KMS-11 (cell line): Measurements from ENCODE around the gene PDE6A.
"Not testable (repeated sequence)": the region's sequence is repeated elsewhere in the genome, so short reads cannot be mapped to it uniquely, and the experiment has no call there.

Source experiments
- H2AFZ ChIP-seq: fragments of 200-600 bp; sonication (generic); 2 replicates; pipeline ENCODE4 v1.6.1; 2016; ENCODE audit warnings: antibody characterized with exemption, mixed run types, low read depth
- H3K27ac ChIP-seq: fragments of 200-600 bp; sonication (generic); 2 replicates; pipeline ENCODE4 v1.6.1; 2016; ENCODE audit warnings: mild to moderate bottlenecking, mixed run types
- H3K27me3 ChIP-seq: fragments of 200-600 bp; sonication (generic); 2 replicates; pipeline ENCODE4 v1.6.1; 2017; ENCODE audit warnings: mild to moderate bottlenecking, low read depth, mixed run types, moderate library complexity; ENCODE audit not compliant: insufficient read depth
- H3K36me3 ChIP-seq: fragments of 200-600 bp; sonication (generic); 2 replicates; pipeline ENCODE4 v1.6.1; 2017; ENCODE audit warnings: mild to moderate bottlenecking, mixed run types; ENCODE audit not compliant: insufficient read depth
- H3K4me1 ChIP-seq: fragments of 200-600 bp; sonication (generic); 2 replicates; pipeline ENCODE4 v1.6.1; 2016; ENCODE audit warnings: mild to moderate bottlenecking, low read depth, mixed run types; ENCODE audit not compliant: poor library complexity, severe bottlenecking
- H3K4me2 ChIP-seq: fragments of 200-600 bp; sonication (generic); 2 replicates; pipeline ENCODE4 v1.7.0; 2016; ENCODE audit warnings: mild to moderate bottlenecking, mixed run types
- H3K4me3 ChIP-seq: fragments of 200-600 bp; sonication (generic); IDR thresholded peaks from 2 replicates; pipeline ENCODE4 v1.6.1; 2017; ENCODE audit warnings: low read depth, low read length, mixed read lengths; ENCODE audit not compliant: insufficient read depth
- H3K79me2 ChIP-seq: fragments of 200-600 bp; sonication (generic); 2 replicates; pipeline ENCODE4 v1.6.1; 2016; ENCODE audit warnings: low read depth, mixed run types; ENCODE audit not compliant: insufficient read depth
- H3K9ac ChIP-seq: fragments of 200-600 bp; sonication (generic); 2 replicates; pipeline ENCODE4 v1.6.1; 2016; ENCODE audit warnings: mild to moderate bottlenecking, mixed run types
- H4K20me1 ChIP-seq: fragments of 200-600 bp; sonication (generic); 2 replicates; pipeline ENCODE4 v1.6.1; 2016; ENCODE audit warnings: mild to moderate bottlenecking, mixed run types; ENCODE audit not compliant: insufficient read depth
- CTCF ChIP-seq: fragments of 200-600 bp; sonication (generic); conservative IDR thresholded peaks from 2 replicates; pipeline ENCODE4 v1.6.1; 2017; ENCODE audit warnings: low read depth, mild to moderate bottlenecking, antibody characterized with exemption, low read length, moderate library complexity, mixed read lengths

The PDE6A gene

DNA sequence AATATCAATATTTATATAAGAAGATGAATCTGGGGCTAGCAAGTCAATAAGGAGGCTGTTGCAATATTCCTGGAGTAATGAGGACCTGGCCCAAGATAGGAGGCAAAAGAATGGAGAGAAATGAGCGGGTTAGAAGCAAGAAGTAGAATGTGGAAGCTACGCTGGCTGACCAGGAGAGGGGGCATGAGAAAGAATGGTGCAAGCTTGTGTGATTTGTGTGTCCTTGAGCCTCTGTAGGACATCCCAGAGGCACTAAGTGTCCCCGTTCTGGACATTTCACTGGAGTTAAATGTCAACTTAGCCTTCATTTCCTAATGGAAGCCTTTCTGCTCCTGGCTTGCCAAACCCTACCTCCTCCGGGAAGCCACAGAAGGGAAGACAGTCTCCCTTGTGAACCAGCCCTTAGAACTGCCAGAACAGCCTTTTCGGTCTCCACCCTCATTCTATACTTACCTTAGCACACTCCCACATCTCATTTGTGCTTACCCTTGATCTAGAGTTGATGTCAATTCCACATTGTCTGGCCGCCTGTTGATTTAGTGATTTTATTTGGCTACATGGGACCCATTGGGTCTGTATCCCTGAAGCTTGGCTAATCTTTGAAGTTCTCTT lies 6.7 kb upstream of the PDE6A start:
- no peaks in the 10 kb centered on the region for H3K27me3 ChIP-seq
- H3K4me1 ChIP-seq: no peaks in the 10 kb centered on the region
- no peak overlapping the region for H2AFZ ChIP-seq
- H3K27ac ChIP-seq: no peak overlapping the region
- H3K79me2 ChIP-seq: no peaks in the 10 kb centered on the region
- H4K20me1 ChIP-seq: no peaks in the 10 kb centered on the region
- H3K36me3 ChIP-seq: no peaks in the 10 kb centered on the region
- H3K9ac ChIP-seq: no peak overlapping the region
- H3K4me3 ChIP-seq: no peak overlapping the region
- H3K4me2 ChIP-seq: no peak overlapping the region
- no peak for TF ChIP-seq CTCF

DNA sequence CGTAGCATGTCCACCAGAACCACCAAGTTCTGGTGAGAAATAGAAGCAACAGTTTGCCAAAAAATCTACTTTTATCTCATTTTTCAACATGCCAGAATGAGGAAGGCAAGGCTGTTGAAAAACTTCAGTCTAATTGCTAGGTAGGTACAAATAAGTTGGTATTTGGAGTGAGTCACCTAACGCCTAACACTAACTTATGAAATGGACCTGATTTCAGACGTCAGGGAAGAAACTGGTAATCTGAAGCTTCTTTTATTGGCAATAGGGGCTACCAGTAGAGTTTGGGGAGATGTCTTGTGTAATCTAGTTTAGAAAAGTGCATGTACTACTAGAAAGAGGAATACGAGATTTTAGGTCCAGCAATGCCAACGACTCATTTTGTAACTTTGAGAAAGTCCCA lies 4.4 kb upstream of the PDE6A start:
- no peak overlapping the region for H3K4me3 ChIP-seq
- H3K4me2 ChIP-seq: no peak overlapping the region
- H4K20me1 ChIP-seq: no peaks in the 10 kb centered on the region
- TF ChIP-seq CTCF: no peak
- H3K27ac ChIP-seq: no peak overlapping the region
- H3K27me3 ChIP-seq: no peaks in the 10 kb centered on the region
- H2AFZ ChIP-seq: no peak overlapping the region
- H3K79me2 ChIP-seq: no peaks in the 10 kb centered on the region
- no peaks in the 10 kb centered on the region for H3K36me3 ChIP-seq
- H3K4me1 ChIP-seq: no peaks in the 10 kb centered on the region
- H3K9ac ChIP-seq: no peak overlapping the region

DNA sequence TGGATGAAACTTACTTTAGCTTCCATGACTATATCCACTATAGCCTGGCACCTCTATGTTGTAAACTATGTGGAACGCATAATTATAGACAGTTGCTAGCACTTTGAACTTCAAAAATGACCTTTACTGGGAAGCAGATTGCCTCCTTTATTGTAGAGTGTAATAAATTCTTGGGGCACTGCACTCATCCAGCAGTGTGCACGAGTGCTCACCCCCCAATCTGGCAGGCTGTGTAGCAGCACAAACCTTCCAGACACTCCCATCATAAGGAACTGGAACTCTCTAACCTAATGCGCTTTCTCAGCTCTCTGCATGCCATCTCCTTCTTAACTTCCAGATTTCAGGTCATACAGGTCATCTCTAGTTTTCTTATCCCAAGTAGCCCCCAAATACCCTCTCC lies 1.5 kb upstream of the PDE6A start:
- Histone ChIP-seq H3K27ac (no peak overlapping the region), H3K4me1 (no peaks in the 10 kb centered on the region), H3K36me3 (no peaks in the 10 kb centered on the region), H4K20me1 (no peaks in the 10 kb centered on the region), H3K27me3 (no peaks in the 10 kb centered on the region), H3K4me2 (no peak overlapping the region), H3K9ac (no peak overlapping the region), H3K4me3 (no peak overlapping the region), H2AFZ (no peak overlapping the region), H3K79me2 (no peaks in the 10 kb centered on the region)
- TF ChIP-seq CTCF: no peak

GRCh38 chr5:149943177-149943949 lies 1.2 kb downstream of the PDE6A start:
- H4K20me1 ChIP-seq, H3K9ac ChIP-seq, H3K27me3 ChIP-seq, H3K4me2 ChIP-seq, H3K4me3 ChIP-seq, H2AFZ ChIP-seq, H3K27ac ChIP-seq, H3K79me2 ChIP-seq, H3K36me3 ChIP-seq: not testable (repeated sequence)
- H3K4me1 ChIP-seq: peaks cover 17% of the 10 kb centered on the region

DNA sequence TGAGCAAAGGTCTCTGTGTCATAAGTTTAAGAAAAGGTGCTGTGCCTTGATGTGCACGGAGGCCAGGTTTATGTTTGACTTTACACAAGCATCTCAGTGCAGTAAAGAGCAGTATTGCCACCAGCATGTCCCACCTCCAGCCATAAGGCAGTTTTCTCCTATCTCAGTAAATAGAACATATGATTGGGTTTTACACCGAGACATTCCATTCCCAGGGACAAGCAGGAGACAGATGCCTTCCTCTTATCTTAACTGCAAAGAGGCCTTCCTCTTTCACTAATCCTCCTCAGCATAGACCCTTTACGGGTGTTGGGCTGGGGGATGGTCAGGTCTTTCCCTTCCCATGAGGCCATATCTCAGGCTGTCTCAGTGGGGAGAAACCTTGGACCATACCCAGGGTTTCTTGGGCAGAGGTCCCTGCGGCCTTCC lies 1.8 kb downstream of the PDE6A start:
- not testable (repeated sequence) for H3K36me3 ChIP-seq, H3K27ac ChIP-seq, H2AFZ ChIP-seq, H4K20me1 ChIP-seq, H3K27me3 ChIP-seq, H3K9ac ChIP-seq, H3K4me2 ChIP-seq, H3K79me2 ChIP-seq, H3K4me3 ChIP-seq
- H3K4me1 ChIP-seq: peaks cover 17% of the 10 kb centered on the region
